Skeletal muscle cell (primary cell): ENCODE results near the gene PAQR5.
A peak's percentile ranks its signal among the peaks of the same experiment; 100 is the strongest.

Experiments
- DNase-seq: peaks from one replicate; pipeline ENCODE4 v3.0.0-alpha.2; 2010; ENCODE audit warnings: low read depth
- H3K4me3 ChIP-seq: 2 replicates; pipeline ENCODE4 v1.5.1; 2011; ENCODE audit warnings: low read depth, mild to moderate bottlenecking, control low read depth, low read length, moderate library complexity

PAQR5 gene

DNA sequence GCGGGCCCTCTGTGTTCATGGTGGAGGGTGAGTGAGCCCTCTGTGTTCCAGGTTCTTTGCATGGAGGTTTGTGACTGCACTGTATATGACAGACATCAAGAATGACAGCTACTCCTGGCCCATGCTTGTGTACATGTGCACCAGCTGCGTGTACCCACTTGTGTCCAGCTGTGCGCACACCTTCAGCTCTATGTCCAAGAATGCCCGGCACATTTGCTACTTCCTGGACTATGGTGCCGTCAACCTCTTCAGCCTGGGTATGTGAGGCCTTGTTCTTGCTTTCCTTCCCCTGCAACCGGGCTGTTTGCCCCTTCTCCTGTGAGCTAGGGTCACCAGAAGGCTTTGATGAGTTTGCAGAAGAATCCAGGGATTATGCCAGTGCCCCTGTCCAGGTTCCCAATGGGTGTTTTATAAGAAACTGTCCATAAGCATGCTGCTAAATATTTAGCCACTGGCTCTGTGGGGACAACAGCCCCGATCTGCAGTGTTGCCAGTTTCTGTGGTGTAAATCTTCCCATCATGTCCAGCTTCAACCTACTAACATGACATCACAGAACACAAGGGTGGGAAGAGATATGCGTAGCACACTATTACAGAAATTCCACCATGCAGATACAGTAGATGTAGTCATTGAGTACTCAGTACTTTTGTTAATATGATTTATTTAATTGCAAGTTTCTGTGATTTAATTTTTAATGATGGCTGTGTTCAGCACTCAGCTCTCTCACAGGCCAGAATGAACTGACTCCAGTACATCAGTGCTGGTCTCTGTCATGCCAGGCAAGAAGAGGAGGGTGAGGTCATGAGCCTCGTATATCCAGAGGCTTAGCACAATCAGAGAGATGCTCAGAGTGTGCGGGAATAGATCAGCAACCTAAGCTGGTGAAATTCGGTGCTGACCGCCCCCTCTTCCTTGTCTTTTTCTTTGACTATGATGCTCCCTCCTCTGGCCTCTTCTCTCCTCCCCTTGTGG lies 86.2 kb downstream of the PAQR5 start:
- no peak for DNase-seq
- no peak overlapping the region for H3K4me3 ChIP-seq

- no peak overlapping the region for H3K4me3 ChIP-seq
- no peak for DNase-seq
Observed at GRCh38 chr15:69385831-69386230, 87.1 kb downstream of the PAQR5 start.

- DNase-seq = no peak
- H3K4me3 ChIP-seq = no peak overlapping the region
Observed at GRCh38 chr15:69386284-69386683, 87.6 kb downstream of the PAQR5 start.

DNA sequence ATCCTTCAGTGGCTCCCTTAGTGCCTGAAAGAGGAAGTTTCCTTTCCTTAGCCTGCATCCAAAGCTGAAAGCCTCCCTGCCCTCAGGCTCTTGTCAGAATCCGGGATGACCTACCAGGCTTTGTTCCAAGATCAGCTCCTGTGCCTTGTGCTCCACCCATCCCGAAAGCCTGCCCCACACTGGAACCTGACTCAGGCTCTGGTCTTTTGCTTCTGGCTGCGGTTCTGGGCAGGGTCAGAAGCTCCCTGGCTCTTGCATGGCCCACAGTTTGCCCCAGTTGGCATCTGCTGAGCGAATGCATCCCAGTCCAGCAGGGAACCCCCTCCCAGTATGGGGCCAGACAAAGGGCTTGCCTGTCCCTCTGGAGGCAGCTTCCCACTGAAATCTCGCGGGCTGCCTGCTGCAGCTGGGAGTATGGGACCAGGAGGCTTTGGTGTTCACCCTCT lies 89.6 kb downstream of the PAQR5 start:
- DNase-seq = no peak
- no peak overlapping the region for H3K4me3 ChIP-seq

DNA sequence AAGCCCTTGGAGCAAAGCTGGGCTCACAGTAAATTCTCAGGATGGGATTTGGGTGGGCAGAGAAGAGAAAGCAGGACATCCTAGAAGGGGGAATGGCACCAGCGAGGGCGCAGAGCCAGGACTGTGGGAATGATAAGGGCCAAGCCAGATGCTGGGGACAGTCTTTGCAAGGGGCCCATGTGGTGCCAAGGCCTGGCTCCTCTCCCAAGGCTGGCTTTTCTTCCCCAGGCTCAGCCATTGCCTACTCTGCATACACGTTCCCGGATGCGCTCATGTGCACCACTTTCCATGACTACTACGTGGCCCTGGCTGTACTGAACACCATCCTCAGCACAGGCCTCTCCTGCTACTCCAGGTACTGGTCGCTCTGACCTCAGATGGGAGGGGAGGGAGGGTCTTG lies 90.7 kb downstream of the PAQR5 start:
- H3K4me3 ChIP-seq = no peak overlapping the region
- DNase-seq = no peak

DNA sequence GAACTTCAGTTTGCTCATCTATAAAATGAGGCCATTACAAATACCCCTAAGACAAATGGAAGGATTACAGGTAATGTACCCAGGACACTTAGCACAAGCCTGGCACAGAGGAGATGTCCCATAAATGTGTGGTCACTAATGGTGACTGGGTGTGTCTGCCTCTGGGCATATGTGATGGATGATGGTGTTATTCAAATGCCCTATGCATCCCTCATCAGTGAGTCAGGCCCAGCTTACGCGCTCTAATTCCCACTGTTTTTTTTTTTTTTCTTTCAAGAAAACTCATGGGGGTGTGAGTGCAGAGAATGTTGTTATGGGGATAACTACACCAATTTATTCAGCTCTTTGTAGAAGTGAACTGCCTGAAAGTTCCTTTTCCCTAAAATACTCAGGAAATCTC lies 91.9 kb downstream of the PAQR5 start:
- no peak for DNase-seq
- H3K4me3 ChIP-seq = no peak overlapping the region

- no peak for DNase-seq
- H3K4me3 ChIP-seq = no peak overlapping the region
Observed at GRCh38 chr15:69391046-69391757, 92.5 kb downstream of the PAQR5 start.

DNA sequence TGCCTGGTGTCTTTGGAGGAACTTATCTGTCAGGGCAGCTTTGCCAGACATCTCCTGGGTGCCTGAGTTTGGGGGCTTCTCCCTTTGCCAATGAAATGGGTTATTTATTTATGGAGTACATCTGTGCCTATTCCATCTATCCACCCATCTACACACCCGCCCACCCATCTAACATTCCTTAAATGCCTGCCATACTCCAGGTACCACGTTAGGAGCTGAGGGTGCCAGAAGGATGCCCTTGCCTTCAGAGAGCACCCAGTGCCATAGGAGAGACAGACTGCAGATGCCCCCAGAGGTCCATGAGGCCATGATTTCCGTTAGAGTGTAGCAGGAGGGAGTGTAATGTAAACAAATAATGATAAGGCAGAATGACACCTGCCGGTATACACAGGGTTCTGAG lies 93.6 kb downstream of the PAQR5 start:
- DNase-seq = no peak
- no peak overlapping the region for H3K4me3 ChIP-seq

DNA sequence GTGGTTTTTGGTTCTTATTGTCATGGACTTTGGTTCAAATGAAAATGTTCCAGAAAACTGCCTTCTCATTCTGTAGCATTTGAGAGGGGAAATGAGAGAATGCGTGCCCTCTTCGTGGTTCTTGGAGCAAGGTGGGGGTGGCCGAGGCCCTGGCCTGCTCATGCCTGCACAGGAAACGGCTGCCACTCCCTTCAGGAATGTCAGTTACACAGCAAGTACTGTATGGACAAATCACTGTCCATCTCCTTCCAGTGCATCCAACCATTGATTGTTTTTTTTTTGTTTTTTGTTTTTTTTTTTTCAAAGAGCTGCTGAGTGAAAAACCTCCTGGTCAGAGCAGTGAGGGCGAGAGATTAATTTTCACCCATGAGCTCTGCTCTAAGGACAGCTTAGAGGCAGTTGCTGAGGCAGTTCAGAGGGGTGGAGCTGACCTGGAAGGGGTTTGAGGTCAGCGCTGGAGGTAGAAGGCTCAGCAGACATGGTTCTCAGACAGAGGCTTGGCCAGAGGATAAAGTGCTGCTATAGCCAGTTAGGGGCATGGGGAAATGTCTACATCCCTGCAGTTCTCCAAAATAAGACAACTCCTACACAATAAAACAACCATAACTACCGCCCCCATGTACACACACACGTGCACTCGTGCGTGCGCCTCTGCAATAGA lies 95.2 kb downstream of the PAQR5 start:
- DNase-seq = no peak
- no peak overlapping the region for H3K4me3 ChIP-seq

DNA sequence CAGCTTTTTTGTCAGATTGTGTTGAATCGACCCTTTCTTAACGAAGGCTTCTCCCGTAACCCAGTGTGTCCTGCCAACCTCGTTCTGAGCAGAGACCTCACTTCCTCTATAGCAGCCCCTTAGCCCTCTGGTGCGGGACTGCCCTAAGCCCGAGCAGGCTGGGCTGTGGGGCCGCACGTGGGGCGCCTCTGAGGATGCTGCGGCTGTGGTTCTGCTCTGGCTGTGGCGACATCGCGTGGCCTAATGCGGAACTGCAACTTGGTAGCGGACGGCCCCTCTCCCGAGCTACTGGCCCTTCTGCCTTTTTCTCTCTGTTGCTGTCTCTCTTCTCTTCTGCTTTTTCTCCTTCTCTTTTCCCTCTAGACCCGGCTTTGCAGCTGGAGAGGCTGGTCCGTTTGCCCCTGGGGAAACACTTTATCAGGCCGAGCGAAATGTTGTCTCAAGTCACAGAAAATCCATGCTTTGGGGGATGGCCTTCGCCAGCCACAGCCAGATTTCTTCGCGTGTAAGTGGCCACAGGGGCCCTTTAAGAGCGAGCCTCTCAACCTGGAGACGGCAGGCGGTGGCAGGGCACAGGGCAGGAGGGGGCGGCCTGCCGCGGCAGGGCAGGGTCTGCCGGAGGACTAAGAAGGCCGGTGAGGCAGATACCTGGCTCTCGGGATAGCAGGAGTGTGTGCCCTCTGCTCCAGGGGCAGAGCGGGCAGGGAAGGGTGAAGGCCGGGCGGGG lies 96.0 kb downstream of the PAQR5 start:
- no peak overlapping the region for H3K4me3 ChIP-seq
- DNase-seq = no peak

DNA sequence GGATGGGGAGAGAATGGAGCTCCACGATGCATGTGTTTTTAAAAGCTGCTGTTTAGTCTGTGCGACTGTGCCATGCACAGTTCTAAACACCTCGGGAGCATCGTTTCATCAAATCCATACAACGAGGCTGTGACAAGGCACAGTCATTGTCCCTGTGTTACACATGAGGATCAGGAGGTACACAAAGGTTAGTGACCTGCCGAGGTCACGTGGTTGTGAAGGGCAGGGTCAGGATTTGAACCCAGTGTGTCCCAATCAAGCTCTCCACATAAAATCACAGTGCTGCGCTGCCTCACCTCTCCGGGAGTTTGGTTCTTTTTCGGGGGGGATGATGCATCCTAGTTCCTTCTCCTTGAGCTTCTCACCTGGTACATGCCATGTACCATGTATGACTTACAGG lies 96.7 kb downstream of the PAQR5 start:
- no peak overlapping the region for H3K4me3 ChIP-seq
- no peak for DNase-seq

GRCh38 chr15:69395991-69396390 lies 97.3 kb downstream of the PAQR5 start:
- no peak overlapping the region for H3K4me3 ChIP-seq
- no peak for DNase-seq

DNA sequence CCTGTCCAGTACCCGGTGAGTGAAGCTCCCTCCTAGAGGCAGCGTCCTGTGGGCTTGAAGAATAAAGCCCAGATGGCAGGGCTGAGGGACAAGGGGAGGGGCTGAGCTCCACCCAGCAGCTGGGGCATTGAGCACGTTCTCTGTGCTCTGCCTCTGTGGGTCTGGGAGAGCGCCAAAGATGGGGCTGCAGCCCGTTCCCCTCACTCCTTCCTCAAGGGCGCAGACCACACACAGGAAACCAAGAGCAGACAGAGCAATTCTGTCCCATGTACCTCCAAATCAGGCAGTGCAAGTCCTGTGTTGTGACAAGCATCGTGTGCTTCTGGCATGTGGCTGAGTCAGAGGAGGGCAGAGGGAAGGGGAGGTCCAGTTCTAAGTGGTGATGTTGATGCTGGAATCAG lies 99.8 kb downstream of the PAQR5 start:
- no peak overlapping the region for H3K4me3 ChIP-seq
- no peak for DNase-seq

DNA sequence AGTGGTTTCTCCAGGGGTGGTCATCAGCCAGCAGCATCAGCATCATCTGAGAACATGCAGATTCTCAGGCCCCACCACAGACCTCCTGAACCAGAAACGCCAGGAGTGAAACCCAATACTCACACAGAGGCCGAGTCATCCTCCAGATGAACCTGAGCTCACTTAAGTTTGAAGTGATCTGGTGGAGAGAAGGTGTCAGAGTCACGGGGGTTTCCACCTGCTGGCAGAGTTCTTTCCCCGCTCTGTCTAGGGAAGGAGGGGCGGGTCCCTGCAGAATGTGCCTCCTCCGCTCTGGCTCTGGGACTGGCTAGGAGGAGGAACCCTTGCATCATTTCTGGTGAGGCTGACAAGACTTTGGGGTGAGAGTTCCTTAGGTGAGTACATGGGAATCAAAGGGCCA lies 102.1 kb downstream of the PAQR5 start:
- DNase-seq = no peak

DNA sequence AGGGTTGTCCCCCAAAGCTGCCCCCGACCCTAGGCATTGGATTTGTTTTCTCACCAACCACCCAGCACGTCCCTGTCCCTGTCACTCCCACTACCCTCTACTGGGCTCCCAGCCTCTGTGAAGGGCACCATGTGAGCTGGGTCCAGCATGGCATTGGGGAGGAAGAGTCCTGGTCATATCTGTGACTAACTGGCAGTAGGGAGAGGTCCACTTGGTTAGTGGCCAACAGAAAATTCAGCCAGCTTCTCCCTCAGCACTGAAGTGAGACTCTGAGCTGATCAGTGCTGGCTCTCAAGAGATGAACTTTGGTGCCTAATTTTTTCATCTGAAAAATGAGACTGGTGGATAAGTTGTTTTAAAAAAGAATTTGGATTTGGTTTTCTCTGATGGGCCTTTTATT lies 104.1 kb downstream of the PAQR5 start:
- no peak for DNase-seq
- no peak overlapping the region for H3K4me3 ChIP-seq

More for the DNA sequence above, 102.1 kb downstream of the PAQR5 start:
- no peak overlapping the region for H3K4me3 ChIP-seq

DNA sequence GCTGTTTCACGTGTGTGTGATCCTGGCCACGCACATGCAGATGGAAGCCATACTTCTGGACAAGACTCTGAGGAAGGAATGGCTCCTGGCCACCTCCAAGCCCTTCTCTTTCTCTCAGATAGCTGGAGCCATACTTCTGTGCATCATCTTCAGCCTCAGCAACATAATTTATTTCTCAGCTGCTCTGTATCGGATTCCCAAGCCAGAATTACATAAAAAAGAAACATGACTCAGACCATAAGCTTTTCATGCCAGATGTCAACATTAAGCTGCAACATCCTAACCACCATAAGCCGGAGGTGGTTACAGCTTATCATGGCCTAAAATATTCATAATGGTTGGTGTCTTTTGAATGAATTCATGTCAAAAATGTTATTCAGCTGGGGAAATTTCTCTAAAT lies 104.9 kb downstream of the PAQR5 start:
- no peak overlapping the region for H3K4me3 ChIP-seq
- DNase-seq = peak; percentile 65

- no peak overlapping the region for H3K4me3 ChIP-seq
- no peak for DNase-seq
Observed at GRCh38 chr15:69405110-69405509, 106.4 kb downstream of the PAQR5 start.

DNA sequence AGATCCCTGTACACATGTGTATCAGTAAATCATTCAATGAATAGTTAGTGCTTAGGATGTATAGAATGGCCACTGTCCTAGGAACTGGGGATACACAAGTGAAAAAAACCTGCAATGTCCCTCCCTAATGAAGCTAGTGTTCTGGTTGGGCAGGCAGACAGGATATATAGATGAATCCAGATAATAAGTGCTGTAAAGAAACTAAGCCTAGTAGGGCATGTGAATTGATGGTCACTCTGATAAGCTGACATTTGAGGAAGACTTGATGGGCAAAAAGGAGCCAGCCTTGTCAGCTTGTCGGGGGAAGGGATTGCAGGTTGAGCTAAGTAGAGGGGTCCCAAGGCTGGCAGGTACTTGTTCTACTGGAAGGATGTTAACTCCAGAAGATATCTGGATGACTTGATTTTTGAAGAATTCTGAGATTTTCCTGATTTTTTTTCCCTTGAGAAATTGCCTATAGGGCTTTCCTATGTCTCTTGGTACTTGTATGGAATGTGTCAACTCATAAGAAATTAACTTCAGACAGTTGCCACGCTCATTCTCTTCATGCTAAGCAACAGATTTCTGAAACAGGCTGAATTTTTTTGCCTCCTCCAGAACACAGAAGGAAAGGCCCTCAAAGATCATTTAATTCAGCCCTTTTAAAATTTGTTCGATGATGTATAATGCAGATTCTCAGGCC lies 109.1 kb downstream of the PAQR5 start:
- no peak overlapping the region for H3K4me3 ChIP-seq
- no peak for DNase-seq

DNA sequence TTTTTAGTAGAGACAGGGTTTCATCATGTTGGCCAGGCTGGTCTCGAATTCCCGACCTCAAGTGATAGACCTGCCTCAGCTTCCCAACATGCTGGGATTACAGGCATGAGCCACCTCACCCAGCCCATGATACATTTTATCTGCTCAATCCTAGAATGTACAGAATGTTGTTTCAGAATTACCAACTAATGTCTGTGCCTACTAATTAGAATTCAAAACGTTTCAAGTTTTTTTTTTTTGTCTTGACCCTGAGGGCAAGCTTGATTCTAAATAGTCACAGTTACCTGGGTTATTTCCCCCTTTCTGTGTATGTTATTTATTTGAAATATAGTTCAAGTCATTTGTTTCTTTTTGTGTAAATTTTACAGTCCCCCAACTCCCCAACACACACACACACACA lies 110.1 kb downstream of the PAQR5 start:
- no peak overlapping the region for H3K4me3 ChIP-seq
- no peak for DNase-seq
